K562 (cell line): Measurements from ENCODE around the gene COQ6. TPM values are rescaled to one million over a fixed set of nuclear protein-coding genes. Genes with fewer than 3 reads are reported as not detected.

Experiments
- CBFA2T2 ChIP-seq: fragments of 450-650 bp; conservative IDR thresholded peaks from 2 replicates; pipeline ENCODE4 v1.6.1; 2017; ENCODE audit warnings: mild to moderate bottlenecking
- DPF2 ChIP-seq: fragments of 450-650 bp; IDR thresholded peaks from 2 replicates; pipeline ENCODE4 v1.6.1; 2016
- GATAD2A ChIP-seq: fragments of 450-650 bp; IDR thresholded peaks from 2 replicates; pipeline ENCODE4 v1.6.1; 2017
- RUNX1 ChIP-seq: sonication (generic); IDR thresholded peaks from 2 replicates; pipeline ENCODE4 v1.6.1; 2016; ENCODE audit warnings: antibody characterized with exemption, low read depth
- SIN3B ChIP-seq: fragments of 450-650 bp; IDR thresholded peaks from 2 replicates; pipeline ENCODE4 v1.6.1; 2017; ENCODE audit warnings: low read depth, mild to moderate bottlenecking, moderate library complexity
- ZNF444 ChIP-seq: fragments of 250-450 bp; sonication (Bioruptor Pico); IDR thresholded peaks from 2 replicates; pipeline ENCODE4 v1.4.0; 2020; ENCODE audit warnings: mild to moderate bottlenecking, moderate library complexity
- ZNF668 ChIP-seq: fragments of 250-450 bp; sonication (Bioruptor Pico); IDR thresholded peaks from 2 replicates; pipeline ENCODE4 v1.8.0; 2022; ENCODE audit warnings: mild to moderate bottlenecking, inconsistent platforms
- polyA plus RNA-seq, 8 experiments: library from polyadenylated mRNA; depleted of rRNA in 4 of 8; stranded (reverse) in 5 of 8; unstranded in 3 of 8; fragments of >200 nt; fragmentation: Nextera tagmentation in 2 of 8; fragmentation: Illumina TruSeq in 1 of 8; extraction: Ambion mirVana in 2 of 8; extraction: Trizol in 1 of 8; gene quantifications; 2 replicates each; pipeline versions ENCODE4 v1.2.1 to v1.2.3, GENCODE V29; 2011 to 2014; ENCODE audit warnings: inconsistent platforms in 1 of 8, missing spikeins in 1 of 8
- total RNA-seq, 7 experiments: library from RNA; depleted of rRNA in 6 of 7; stranded (reverse); fragments of >200 nt in 6 of 7; fragmentation: Illumina TruSeq in 2 of 7; extraction: Trizol in 2 of 7; gene quantifications; 2 replicates each; pipeline versions ENCODE4 v1.2.1 to v1.2.3, GENCODE V29; 2011 to 2021; ENCODE audit warnings: low replicate concordance in 1 of 7
- TF ChIP-seq, protein P1 (sequence below): IDR thresholded peaks from 2 replicates; pipeline ENCODE4 v1.6.1; 2011; ENCODE audit warnings: borderline replicate concordance, low read depth, mild to moderate bottlenecking, moderate library complexity, low read length; ENCODE audit not compliant: insufficient read depth, poor library complexity, severe bottlenecking
- TF ChIP-seq, protein P2 (sequence below): fragments of 200-400 bp; formaldehyde crosslinking; IDR thresholded peaks from 2 replicates; pipeline ENCODE4 v1.6.1; 2017; ENCODE audit warnings: mild to moderate bottlenecking, low read depth, low read length, moderate library complexity
- TF ChIP-seq, protein P3 (sequence below): fragments of 450-650 bp; IDR thresholded peaks from 2 replicates; pipeline ENCODE4 v1.6.1; 2016
- TF ChIP-seq, protein P4 (sequence below): sonication (generic); formaldehyde crosslinking; IDR thresholded peaks from 2 replicates; pipeline ENCODE4 v1.8.0; 2022; ENCODE audit warnings: mild to moderate bottlenecking, missing genetic modification reagents
- TF ChIP-seq, protein P5 (sequence below): fragments of 450-650 bp; IDR thresholded peaks from 2 replicates; pipeline ENCODE4 v1.6.1; 2018; ENCODE audit not compliant: partially characterized antibody

The COQ6 gene
- total and polyA plus RNA-seq, 9 of the 15 experiments (the other 6 are each of a cell fraction or from before 2014, with no cell fraction given), result 4.3 to 29.0 (median 11.7) TPM

DNA sequence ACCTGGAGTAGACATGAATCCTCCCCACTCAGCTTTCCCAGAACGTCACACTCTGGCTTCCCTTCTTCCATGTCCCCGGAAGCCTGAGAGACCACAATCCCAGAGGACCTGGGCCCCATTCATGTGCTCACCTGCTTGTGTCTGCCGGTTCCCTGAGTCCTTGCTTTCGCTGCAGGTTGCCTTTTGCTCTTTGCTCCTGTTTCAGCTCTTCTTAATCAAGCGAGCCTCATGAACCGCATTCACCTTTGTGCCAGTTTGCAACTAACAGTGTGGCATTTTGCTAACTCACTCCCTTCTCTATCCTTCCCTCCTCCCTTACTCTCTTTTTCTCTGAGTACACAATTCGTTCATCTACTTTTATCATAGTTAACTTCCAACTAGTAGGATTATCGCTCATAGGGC lies 45.9 kb downstream of the COQ6 start (continued):
- TF ChIP-seq, protein P1, sequence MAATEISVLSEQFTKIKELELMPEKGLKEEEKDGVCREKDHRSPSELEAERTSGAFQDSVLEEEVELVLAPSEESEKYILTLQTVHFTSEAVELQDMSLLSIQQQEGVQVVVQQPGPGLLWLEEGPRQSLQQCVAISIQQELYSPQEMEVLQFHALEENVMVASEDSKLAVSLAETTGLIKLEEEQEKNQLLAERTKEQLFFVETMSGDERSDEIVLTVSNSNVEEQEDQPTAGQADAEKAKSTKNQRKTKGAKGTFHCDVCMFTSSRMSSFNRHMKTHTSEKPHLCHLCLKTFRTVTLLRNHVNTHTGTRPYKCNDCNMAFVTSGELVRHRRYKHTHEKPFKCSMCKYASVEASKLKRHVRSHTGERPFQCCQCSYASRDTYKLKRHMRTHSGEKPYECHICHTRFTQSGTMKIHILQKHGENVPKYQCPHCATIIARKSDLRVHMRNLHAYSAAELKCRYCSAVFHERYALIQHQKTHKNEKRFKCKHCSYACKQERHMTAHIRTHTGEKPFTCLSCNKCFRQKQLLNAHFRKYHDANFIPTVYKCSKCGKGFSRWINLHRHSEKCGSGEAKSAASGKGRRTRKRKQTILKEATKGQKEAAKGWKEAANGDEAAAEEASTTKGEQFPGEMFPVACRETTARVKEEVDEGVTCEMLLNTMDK, result no peak
- TF ChIP-seq RUNX1 (no peak), CBFA2T2 (no peak), SIN3B (no peak), ZNF668 (CRISPR knock-in tag) (no peak), DPF2 (no peak), ZNF444 (no peak), GATAD2A (no peak)
- TF ChIP-seq, protein P2, sequence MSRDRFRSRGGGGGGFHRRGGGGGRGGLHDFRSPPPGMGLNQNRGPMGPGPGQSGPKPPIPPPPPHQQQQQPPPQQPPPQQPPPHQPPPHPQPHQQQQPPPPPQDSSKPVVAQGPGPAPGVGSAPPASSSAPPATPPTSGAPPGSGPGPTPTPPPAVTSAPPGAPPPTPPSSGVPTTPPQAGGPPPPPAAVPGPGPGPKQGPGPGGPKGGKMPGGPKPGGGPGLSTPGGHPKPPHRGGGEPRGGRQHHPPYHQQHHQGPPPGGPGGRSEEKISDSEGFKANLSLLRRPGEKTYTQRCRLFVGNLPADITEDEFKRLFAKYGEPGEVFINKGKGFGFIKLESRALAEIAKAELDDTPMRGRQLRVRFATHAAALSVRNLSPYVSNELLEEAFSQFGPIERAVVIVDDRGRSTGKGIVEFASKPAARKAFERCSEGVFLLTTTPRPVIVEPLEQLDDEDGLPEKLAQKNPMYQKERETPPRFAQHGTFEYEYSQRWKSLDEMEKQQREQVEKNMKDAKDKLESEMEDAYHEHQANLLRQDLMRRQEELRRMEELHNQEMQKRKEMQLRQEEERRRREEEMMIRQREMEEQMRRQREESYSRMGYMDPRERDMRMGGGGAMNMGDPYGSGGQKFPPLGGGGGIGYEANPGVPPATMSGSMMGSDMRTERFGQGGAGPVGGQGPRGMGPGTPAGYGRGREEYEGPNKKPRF, result no peak
- TF ChIP-seq, protein P3, sequence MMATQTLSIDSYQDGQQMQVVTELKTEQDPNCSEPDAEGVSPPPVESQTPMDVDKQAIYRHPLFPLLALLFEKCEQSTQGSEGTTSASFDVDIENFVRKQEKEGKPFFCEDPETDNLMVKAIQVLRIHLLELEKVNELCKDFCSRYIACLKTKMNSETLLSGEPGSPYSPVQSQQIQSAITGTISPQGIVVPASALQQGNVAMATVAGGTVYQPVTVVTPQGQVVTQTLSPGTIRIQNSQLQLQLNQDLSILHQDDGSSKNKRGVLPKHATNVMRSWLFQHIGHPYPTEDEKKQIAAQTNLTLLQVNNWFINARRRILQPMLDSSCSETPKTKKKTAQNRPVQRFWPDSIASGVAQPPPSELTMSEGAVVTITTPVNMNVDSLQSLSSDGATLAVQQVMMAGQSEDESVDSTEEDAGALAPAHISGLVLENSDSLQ, result no peak
- TF ChIP-seq, protein P4, sequence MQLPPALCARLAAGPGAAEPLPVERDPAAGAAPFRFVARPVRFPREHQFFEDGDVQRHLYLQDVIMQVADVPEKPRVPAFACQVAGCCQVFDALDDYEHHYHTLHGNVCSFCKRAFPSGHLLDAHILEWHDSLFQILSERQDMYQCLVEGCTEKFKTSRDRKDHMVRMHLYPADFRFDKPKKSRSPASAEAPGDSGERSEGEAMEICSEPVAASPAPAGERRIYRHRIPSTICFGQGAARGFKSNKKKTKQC (CRISPR knock-in tag), result no peak
- TF ChIP-seq, protein P5, sequence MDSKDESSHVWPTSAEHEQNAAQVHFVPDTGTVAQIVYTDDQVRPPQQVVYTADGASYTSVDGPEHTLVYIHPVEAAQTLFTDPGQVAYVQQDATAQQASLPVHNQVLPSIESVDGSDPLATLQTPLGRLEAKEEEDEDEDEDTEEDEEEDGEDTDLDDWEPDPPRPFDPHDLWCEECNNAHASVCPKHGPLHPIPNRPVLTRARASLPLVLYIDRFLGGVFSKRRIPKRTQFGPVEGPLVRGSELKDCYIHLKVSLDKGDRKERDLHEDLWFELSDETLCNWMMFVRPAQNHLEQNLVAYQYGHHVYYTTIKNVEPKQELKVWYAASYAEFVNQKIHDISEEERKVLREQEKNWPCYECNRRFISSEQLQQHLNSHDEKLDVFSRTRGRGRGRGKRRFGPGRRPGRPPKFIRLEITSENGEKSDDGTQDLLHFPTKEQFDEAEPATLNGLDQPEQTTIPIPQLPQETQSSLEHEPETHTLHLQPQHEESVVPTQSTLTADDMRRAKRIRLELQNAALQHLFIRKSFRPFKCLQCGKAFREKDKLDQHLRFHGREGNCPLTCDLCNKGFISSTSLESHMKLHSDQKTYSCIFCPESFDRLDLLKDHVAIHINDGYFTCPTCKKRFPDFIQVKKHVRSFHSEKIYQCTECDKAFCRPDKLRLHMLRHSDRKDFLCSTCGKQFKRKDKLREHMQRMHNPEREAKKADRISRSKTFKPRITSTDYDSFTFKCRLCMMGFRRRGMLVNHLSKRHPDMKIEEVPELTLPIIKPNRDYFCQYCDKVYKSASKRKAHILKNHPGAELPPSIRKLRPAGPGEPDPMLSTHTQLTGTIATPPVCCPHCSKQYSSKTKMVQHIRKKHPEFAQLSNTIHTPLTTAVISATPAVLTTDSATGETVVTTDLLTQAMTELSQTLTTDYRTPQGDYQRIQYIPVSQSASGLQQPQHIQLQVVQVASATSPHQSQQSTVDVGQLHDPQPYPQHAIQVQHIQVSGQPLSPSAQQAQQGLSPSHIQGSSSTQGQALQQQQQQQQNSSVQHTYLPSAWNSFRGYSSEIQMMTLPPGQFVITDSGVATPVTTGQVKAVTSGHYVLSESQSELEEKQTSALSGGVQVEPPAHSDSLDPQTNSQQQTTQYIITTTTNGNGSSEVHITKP, result no peak
